NCI-H524 (cell line): Measurements from ENCODE around the gene ETS1.
A peak's percentile ranks its signal among the peaks of the same experiment; 100 is the strongest.

ENCODE experiments used
- DNase-seq, 2 experiments: peaks; one replicate each; lab custom pipeline; 2025; lab: John Stamatoyannopoulos, UW

The ETS1 gene, protein sequence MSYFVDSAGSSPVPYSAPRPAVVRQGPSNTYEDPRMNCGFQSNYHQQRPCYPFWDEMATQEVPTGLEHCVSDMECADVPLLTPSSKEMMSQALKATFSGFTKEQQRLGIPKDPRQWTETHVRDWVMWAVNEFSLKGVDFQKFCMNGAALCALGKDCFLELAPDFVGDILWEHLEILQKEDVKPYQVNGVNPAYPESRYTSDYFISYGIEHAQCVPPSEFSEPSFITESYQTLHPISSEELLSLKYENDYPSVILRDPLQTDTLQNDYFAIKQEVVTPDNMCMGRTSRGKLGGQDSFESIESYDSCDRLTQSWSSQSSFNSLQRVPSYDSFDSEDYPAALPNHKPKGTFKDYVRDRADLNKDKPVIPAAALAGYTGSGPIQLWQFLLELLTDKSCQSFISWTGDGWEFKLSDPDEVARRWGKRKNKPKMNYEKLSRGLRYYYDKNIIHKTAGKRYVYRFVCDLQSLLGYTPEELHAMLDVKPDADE

DNA sequence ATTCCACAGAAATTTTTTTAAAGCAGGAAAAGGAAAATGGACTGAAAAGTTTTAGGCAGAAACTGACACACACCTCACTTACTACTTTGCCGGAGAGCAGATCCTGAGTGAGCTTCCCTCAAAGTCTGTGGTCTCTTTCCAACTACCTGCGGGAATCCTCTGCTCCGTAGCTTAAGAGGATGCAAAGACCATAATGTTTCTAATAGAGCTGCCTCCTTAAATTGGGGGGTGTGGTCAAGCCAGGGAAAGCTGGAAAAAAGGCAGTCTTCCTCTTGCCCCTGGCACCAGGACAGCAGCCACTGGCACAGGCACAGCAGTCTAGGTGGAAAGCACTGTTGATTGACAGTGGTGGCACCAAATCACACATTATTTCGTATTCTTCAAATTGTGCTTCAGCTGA is at the start of gene ETS1:
TSS of gene ETS1 (minus strand) at position 144 of the 400 bp plus-strand sequence. CDS start 14,428 bp downstream, outside the sequence.
- no peak for DNase-seq

DNA sequence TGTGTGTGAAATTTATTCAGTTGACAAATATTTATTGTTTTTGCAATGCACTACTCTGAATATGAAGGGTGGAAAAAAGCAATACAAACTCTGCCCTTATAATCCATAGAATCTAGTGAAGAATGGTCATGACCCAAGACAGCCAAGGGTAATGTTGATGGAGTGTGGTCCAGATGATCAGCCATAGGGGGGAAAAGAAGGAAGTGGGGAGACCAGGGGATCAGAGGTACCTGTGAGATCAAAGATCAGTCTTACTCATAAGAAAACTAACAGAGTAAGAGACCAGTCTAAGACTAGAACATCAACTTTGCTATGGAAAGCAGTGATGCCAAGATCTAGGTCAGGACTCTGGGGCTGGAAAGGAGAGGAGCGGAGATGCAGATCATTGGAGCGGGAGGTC is 47.0 kb upstream of the ETS1 start:
- no peak for DNase-seq

DNA sequence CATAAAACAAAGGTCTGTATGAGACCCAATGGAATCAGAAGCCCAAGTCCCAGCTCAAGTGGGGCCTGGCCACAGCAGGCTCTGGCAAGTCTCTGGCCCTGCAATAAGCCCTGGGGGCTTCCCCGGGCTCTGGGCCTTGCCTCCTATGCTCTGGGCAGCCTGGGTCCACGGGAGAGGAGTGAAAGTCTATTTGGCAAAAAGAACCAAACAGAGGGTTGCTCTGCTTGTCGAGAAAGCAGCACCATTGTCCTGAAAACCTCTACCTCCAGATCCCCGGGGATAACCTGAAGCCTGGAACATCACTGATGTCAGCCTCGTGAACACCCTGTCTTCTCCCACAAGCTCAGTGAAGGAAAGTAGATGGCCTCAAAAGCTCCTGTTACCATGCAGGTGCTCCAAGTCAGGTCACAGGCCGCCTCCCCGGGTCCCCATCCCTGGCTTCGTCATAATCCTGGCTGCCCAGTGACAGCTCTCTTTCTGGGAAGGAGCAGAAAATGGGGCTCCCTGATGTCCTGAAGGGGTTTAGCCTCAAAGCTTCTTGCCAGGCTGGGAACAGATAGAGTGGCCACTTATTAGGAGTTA is 46.1 kb upstream of the ETS1 start:
- no peak for DNase-seq

DNA sequence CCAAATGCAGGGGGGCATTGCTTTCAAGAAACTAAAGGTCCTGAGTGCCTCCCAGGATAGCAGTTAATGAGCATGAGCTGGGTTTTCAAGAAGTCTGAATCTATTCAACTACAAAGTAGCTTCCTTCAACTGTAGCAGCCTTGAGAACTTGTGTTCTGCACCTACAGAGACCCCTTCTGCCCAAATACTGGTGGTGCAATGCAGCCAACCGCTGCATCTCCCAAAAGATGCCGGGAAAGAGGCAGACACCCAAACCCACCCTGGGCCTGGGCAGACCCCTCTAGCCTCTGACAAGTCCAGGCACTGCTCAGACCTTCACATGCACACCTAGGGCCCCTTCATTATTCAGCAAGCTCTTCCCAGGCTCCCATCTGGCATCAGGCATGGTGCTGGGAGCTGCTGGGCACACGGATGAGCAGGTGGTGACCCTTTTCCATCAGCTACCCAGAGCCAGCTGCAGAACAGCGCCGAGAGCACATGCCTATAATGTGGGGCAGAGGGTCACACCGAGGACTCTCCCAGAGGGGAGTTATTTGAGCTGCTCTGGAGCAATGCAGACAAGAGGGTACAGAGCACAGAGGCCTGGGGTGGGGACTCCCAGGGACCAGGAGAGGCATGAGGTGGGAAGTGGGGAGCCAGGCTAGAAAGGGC is 44.9 kb upstream of the ETS1 start:
- peak in 1 of 2 experiments; percentile 30 for DNase-seq

DNA sequence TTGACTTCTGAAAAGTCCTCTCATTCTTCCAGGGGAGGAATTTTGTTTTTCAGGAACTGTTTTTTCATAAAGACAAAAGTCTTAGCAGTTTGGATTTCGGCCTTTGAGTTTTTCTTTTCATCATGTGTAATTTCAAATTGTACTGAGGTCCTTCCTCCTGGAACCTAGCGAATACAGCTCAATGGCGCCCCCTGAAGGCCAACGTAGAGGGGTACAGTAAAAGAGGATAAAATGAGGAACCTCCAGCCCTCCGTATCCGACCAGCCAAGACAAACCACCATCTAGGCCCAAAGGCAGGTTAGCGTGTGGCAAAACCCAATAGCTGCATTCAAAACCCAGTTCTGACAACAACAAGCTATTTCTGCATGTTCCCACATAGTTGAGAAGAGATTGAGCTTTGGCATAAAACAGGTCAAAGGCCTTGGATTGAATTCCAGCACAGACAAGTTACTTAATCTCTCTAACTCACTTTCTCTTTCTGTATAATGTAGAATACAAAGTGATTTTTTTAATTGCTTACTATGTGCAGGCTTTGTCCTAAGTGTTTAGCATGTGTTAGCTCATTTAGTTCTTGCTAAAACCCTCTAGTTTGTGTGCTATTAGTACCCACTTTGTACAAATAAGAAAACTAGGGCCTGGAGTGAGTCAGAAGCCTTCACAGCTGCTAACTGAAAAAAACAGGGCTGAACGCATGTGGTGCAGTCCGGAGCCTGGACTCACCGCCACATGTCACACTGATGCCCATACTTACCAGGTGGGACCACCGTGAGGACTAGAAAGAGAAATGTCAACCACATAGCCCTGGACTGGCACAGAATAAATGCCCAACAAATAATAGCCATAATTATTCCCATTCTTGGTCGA is 43.2 kb upstream of the ETS1 start:
- DNase-seq: peak; percentile 36 to 70

DNA sequence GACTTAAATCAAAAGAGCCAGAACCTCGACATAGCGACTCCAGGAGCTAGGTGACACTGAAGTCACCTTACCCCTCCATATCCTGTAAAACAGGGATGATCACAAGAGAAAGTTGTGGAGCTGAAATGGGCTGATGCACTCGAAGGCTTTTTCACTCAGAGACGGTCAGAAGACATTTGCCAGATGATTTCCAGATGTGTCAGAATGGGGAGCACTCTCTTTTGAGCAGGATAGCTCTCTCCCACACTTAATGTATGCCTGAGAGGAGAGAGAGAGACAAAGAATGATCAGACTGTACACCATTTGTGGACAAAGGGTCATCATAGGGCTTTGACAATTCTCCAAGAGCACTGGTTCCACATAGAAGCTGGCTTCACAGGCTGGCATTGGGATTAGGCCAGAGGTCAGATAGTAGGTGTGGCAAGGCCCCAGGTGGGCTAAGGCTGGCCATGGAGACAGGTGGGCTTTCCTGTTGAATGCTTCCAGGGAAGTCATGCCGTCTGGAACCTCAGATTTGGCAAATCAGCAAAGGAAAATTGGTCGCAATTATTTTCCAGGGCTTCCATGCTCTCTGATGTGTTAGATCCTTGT is 42.3 kb upstream of the ETS1 start:
- no peak for DNase-seq

DNA sequence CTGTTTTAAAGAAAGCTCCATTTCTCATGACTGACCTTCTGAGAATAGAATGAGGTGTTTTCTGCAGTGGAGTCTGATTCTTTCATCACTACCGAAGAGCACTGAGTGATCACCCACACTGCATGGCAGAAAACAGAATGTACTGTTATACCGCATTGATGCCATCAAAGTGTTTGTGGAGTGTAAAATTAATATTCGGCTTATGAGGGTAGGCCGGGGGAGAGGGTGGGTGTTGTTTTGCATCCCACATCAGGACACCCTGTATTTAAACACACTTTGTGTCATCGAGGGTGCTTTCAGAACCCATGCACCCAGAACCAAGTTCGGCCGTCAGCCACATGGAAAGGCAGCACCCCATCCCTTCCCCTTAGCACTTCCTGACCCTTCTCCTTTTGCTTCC is 41.3 kb upstream of the ETS1 start:
- no peak for DNase-seq

DNA sequence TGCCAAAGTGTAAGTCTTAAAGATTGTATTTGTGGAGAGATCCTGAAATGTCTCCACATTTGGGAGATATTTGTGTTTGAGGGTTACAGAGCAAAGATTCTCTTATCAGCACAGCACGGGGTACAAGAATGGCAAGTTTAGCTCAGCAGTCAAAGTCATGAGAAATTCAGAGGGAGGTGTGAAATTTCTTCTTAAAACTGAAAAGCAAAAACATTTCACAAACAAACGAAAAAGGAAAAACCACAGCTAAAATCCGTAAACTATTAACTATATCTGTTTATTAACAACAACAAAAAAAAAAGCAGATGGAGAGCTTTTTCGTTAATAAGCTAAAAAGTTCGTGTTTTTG is 40.9 kb upstream of the ETS1 start:
- no peak for DNase-seq

DNA sequence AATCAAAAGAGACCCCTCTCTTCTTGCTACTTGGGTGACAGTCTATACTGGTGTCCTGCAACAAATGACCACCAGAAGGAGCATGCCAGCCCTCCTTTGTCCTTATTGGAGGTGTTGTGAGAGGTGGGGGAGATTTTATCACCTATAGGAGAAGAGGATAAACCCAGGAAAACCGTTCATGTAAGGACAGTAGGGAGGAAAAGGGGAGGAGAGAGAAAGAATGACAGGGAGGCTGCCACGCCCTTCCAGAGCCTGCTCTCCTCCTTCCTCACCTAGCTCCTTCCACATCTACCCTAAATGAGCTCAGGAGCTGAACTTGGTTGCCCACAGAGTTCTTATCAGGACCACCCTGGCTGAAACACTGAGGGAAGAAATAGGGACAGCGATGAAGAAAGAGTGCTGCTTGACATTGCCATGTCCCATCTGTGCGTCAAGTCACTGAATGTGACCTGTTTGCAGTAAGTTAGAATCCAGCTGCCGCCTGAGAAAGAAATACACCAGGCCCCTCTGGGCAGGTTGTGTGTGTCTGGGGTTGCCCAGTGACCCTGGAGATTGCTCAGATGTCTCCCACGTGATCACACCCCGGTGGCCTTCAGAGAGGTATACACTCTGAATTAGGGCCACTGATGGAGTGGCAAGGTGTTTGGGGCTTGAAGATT is 40.4 kb upstream of the ETS1 start:
- DNase-seq: no peak

DNA sequence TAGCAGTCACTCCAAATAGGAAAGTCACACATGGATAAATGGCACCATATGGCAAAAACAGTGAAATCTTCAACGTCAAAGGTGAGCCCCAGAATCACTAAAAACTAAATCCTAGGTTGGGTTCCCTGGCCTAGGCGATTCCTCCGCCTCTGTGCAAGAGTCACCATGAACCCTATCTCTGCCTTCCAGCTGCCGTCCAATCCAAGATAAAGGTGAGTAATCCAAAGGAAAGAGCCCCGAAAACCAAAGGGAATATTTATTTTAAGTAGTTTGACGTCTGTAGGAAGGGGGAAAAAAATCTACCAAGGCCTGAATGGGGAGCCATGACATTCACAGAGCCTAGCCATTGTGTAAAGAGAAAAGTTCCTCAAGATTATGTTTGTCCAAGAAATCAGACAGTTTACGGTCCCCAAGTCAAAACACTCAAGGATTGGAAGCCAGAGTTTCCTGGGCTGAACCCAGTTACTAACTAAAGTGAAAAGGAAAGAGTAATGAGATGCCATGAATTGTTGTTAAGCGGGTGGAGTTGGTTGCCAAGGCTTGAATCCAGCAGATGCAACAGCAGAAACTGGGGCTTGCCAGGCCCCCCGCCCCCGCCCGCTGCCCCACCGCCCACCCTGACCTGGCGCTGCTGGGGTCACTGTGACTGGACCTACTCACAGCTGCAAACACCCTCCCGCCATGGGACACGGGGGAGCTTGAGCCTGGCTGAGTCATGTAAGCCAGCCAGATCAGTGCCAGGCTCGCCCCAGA is 39.7 kb upstream of the ETS1 start:
- DNase-seq: no peak

DNA sequence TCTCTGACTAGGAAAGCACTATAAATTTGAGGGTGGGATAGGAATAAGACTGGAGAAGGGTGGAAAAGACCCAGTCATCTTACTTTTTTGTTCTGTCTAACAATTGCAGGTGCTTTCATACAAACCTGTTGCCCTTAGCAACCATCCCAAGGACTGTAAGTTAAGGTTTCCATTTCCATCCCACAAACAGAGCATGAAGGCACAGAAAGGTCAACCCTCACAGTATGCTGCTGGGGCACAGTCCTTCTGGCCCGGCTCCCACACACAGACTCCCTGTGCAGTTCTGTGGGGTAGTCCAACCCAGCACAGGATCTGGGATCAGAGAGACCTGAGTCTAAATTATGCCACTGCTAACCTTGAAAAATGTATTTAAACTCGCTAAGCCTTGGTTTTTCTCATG is 38.4 kb upstream of the ETS1 start:
- no peak for DNase-seq

DNA sequence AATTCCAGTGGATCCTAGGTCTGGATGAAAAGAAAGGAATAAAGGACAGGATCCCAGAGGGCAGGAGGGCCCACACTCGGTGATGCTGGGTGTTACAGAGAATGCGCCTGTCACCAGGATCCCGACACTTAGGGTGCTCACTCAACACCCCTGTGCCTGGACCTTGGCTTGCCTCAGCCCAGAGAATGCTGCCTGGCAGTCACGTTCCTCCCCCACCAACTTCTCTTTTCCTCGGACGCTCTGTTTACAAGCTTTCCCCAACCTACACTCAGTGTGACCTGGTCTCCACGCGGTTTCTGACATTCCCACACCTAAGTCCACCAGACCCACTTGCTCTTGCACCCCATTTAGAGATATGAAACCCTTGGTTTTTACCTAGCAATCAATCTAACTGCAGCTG is 38.0 kb upstream of the ETS1 start:
- DNase-seq: no peak

DNA sequence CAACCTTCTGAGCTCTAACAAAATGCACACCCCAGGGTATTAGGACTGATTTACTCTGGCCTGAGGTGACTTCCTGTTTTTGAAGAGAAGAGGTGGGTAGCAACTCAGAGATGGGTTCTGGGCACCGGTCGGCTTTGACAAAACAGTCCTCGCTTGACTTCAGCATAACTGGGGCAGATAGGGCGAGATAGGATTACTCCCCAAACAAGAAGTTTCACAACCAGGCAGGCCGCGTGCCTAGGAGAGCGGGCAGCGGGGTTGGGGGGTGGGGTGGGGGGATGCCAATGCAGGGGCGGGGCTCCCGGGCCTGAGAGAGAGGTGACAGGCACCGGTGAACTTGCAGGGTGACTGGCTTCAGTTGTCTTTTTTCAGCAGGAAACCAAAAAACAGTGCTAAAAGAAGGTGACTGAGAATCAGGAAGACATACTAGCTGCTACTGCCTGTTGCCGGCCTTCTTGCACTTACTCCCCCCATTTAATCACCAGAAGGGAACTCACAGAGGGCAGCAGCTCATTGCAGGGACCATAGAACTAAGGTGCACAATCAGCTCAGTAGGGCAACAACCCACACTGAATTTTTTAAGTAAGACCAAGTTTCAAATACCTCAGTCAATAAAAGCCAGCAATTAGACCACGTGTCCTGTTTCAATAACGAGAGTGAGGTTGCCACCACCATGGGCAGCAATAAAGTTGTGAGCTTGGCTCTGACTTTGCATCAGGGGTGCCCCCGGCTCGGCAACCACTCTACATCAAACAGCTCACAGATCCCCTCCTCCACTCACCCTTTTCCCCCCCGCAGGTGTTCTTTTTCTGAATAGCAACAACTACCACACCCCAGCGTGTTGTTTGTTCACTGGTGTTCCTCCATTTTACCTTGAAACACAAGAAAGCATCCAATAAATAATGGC is 37.2 kb upstream of the ETS1 start:
- DNase-seq: no peak

DNA sequence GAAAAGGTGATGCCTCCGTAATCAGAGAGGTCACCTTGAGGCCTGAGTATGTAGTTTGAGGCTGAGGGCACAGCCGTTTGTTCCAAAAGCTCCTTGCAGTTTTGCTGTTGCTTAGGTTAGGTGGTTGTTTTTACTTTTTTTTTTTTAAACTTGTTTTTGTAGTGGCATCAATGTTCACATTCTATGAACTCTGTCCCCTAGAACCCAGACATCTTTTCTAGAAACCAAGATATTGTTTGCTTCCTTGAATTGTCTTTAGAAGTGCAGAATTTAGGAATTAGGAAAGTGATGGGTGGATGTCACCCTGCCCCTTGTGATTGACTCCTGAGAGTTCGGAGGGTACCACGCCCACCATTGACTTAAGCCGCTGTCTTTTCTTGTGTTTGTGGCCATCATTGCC is 35.7 kb upstream of the ETS1 start:
- no peak for DNase-seq

DNA sequence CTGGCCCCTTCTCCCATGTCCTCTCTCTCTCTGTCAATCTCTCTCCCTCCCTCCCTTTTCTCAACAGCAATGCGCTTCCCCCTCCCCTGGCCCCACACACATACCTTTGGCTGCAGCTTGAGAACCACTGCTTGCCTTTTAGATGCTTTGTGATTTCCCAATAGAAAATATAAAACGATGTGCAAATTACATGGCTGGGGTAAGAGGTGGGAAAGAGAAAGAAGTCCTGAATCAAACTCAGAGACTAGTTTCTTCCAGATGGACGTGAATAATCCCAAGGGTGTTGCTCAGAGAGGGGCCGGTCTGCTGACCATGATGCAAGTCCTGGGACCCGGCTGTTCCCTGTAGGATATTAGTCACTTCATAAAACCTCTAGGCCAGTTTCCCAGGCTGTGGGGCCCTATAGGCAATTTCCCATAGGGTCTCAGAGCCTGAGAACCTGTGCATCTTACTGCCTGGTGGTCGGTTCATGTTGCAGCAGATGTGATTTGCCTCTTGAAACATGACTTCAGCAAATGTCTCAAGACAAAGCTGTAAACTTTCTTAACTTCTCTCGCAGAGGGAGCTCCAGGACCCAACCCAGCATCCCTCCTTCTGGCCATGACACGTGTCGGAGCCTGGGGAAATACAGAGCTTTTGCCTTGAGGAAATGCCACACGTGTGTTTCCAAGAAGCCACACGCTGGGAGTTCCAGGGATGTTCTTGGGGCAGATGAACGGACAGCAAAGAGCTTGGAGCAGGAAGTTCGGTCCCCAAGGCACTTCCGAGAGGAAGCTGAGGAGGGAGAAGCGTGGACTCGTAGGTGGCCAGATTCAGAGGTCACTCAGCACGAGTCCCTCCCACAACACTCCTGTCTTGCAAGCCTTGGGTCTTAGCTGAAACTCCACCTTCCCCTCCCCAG is 34.5 kb upstream of the ETS1 start:
- no peak for DNase-seq

DNA sequence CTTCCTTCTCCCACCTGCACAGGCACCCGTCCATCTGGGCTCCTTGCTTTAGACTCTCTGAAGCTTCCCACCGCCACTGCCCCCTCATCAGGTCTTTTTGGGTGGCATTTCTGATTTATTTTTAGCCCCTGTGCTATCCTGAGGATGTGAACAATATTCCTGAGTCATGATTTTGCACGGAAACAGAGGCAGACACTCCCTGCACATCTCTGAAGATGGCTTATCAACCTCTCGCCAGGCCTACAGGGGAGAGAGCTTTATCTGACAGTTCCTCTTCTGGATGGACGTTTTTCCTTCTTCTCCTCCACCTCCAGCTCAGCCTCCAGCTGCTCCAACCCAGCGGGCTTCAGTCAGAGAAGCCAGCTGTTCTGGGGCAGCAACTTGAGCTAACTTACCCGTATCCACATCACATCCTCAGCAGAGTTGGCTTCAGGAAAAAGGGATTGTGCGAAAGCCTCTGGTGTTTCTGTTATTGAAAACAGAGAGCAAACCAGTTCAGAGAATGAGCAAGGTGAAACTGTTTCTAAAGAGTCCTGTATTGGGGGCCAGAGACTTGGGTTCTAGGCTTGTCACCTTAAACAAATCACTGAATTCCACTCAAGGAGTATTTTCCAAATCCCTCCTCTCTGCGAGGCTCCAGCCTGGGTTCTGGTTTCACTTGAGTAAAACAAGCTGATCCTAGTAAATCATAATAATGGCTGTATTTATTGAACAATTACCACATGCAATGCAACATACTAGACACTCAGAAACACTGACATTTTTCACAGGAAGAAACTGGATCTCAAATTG is 33.1 kb upstream of the ETS1 start:
- no peak for DNase-seq

DNA sequence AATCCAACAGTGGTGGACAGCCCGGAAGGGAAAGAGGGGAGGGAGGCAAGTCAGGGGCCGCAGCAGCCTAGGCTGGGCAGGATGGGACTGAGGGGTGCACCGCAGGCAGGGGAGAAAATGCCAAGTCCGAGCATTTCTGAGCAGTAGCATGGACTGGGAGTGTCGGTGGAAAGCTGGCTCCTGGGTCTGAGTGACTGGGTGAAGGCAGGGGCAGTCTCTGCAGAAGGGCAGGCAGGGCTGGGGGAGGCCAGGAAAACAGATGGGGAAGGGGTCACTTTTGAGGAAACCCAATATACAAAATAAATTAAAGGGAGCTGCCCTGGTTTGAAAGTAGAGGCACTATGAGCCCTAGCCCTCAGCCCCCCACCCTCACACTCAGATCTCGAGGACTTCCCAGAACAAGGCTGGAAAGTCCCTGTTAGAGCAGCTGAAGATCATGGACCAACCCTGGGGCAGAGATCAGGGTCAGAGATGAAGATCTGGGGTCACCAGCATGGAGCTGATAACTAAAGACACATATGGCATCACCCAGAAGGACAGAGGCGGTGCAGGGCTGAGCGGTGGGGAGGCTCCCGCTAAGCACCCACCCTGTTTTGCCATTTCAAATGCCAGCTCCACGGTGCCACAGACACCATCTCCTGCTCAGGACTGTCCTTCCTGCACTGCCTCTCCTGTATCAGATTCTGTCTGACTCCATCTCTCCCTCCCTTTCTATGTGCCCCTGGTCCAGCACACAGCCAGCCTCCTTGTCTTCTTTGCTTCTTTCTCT is 32.4 kb upstream of the ETS1 start:
- DNase-seq: no peak
